Esophagus muscularis mucosa (tissue), 4 donors: Measurements from ENCODE around the gene VCX3A.

Source experiments
- CTCF ChIP-seq, 3 experiments: fragments of 200-600 bp in 2 of 3; fragments of 450-650 bp in 1 of 3; sonication (generic) in 2 of 3; IDR thresholded peaks; one replicate each; pipeline ENCODE4 v1.5.1; 2017 to 2019; ENCODE audit warnings: antibody characterized with exemption in 3 of 3, mild to moderate bottlenecking in 2 of 3, moderate library complexity in 1 of 3
- EP300 ChIP-seq: sonication (generic); formaldehyde crosslinking; IDR thresholded peaks from one replicate; pipeline ENCODE4 v1.6.1; 2017; ENCODE audit warnings: antibody characterized with exemption
- POLR2A ChIP-seq: fragments of 450-650 bp; IDR thresholded peaks from one replicate; pipeline ENCODE4 v1.6.1; 2017; ENCODE audit warnings: antibody characterized with exemption, moderate library complexity, mild to moderate bottlenecking, low read depth

- TF ChIP-seq CTCF (IDR thresholded peaks at IDR 0.05) (no peak), POLR2A (no peak), EP300 (no peak)
Observed at GRCh38 chrX:6550999-6551398, 16.1 kb upstream of the VCX3A start.
